SK-N-SH treated with all-trans-retinoic acid at 6 μM for 48 hours (cell line): ENCODE data around the gene IGSF8.

Source experiments
- ATAC-seq: fragments of 200-7000 bp; cut with Tn5 transposase; 3 replicates; pipeline ENCODE4 v1.9.1; 2020; ENCODE audit warnings: mild to moderate bottlenecking, moderate library complexity
- BACH2 ChIP-seq: fragments of 250-450 bp; sonication (Bioruptor Pico); IDR thresholded peaks from 2 replicates; pipeline ENCODE4 v1.9.0; 2021; ENCODE audit warnings: mild to moderate bottlenecking, borderline replicate concordance
- CREB5 ChIP-seq: fragments of 250-450 bp; sonication (Bioruptor Pico); IDR thresholded peaks from 2 replicates; pipeline ENCODE4 v1.5.1; 2020; ENCODE audit warnings: low read depth, mild to moderate bottlenecking, moderate library complexity
- CSDC2 ChIP-seq: fragments of 250-450 bp; sonication (Bioruptor Pico); IDR thresholded peaks from 2 replicates; pipeline ENCODE4 v1.5.0; 2020; ENCODE audit warnings: mild to moderate bottlenecking, moderate library complexity
- ESRRG ChIP-seq: fragments of 250-450 bp; sonication (Bioruptor Pico); IDR thresholded peaks from 2 replicates; pipeline ENCODE4 v1.6.1; 2021; ENCODE audit warnings: mild to moderate bottlenecking
- GLIS3 ChIP-seq: fragments of 250-450 bp; sonication (Bioruptor Pico); IDR thresholded peaks from 2 replicates; pipeline ENCODE4 v1.5.0; 2020; ENCODE audit warnings: mild to moderate bottlenecking, moderate library complexity
- ISL1 ChIP-seq: fragments of 250-450 bp; sonication (Bioruptor Pico); IDR thresholded peaks from 2 replicates; pipeline ENCODE4 v2.1.2; 2022; ENCODE audit warnings: mild to moderate bottlenecking, moderate library complexity
- PATZ1 ChIP-seq: fragments of 250-450 bp; sonication (Bioruptor Pico); IDR thresholded peaks from 2 replicates; pipeline ENCODE4 v1.8.0; 2020; ENCODE audit warnings: mild to moderate bottlenecking, moderate library complexity, borderline replicate concordance
- RARB ChIP-seq: fragments of 250-450 bp; sonication (Bioruptor Pico); IDR thresholded peaks from 2 replicates; pipeline ENCODE4 v1.8.0; 2021; ENCODE audit warnings: mild to moderate bottlenecking, moderate library complexity
- SNAI2 ChIP-seq: fragments of 250-450 bp; sonication (Bioruptor Pico); IDR thresholded peaks from 2 replicates; pipeline ENCODE4 v1.5.0; 2020; ENCODE audit warnings: mild to moderate bottlenecking, moderate library complexity
- TCF4 ChIP-seq: fragments of 250-450 bp; sonication (Bioruptor Pico); IDR thresholded peaks from 2 replicates; pipeline ENCODE4 v1.8.0; 2021; ENCODE audit warnings: mild to moderate bottlenecking, moderate library complexity, borderline replicate concordance
- TOX ChIP-seq: fragments of 250-450 bp; sonication (Bioruptor Pico); IDR thresholded peaks from 2 replicates; pipeline ENCODE4 v1.8.0; 2021; ENCODE audit warnings: mild to moderate bottlenecking, moderate library complexity, borderline replicate concordance
- TSHZ2 ChIP-seq: fragments of 250-450 bp; sonication (Bioruptor Pico); IDR thresholded peaks from 2 replicates; pipeline ENCODE4 v1.5.0; 2020; ENCODE audit warnings: mild to moderate bottlenecking, moderate library complexity
- ZC3H10 ChIP-seq: fragments of 250-450 bp; sonication (Bioruptor Pico); IDR thresholded peaks from 2 replicates; pipeline ENCODE4 v1.5.1; 2021; ENCODE audit warnings: mild to moderate bottlenecking, moderate library complexity
- ZFP30 ChIP-seq: fragments of 450-650 bp; formaldehyde crosslinking; IDR thresholded peaks from 2 replicates; pipeline ENCODE4 v1.5.0; 2022; ENCODE audit warnings: mild to moderate bottlenecking, moderate library complexity
- ZNF565 ChIP-seq: fragments of 450-650 bp; formaldehyde crosslinking; conservative IDR thresholded peaks from 2 replicates; pipeline ENCODE4 v1.5.0; 2020; ENCODE audit warnings: low read depth, mild to moderate bottlenecking, moderate library complexity
- ZNF70 ChIP-seq: fragments of 450-650 bp; formaldehyde crosslinking; IDR thresholded peaks from 2 replicates; pipeline ENCODE4 v1.5.0; 2020; ENCODE audit warnings: mild to moderate bottlenecking, moderate library complexity
- ZNF8 ChIP-seq: fragments of 450-650 bp; formaldehyde crosslinking; IDR thresholded peaks from 2 replicates; pipeline ENCODE4 v1.5.0; 2020; ENCODE audit warnings: mild to moderate bottlenecking, moderate library complexity
- TF ChIP-seq, protein P1 (sequence below): fragments of 250-450 bp; sonication (Bioruptor Pico); IDR thresholded peaks from 2 replicates; pipeline ENCODE4 v1.5.1; 2021; ENCODE audit warnings: mild to moderate bottlenecking, moderate library complexity
- TF ChIP-seq, protein P2 (sequence below): fragments of 250-450 bp; sonication (Bioruptor Pico); IDR thresholded peaks from 2 replicates; pipeline ENCODE4 v1.8.0; 2021; ENCODE audit warnings: low read depth, mild to moderate bottlenecking, moderate library complexity, borderline replicate concordance

The IGSF8 gene

DNA sequence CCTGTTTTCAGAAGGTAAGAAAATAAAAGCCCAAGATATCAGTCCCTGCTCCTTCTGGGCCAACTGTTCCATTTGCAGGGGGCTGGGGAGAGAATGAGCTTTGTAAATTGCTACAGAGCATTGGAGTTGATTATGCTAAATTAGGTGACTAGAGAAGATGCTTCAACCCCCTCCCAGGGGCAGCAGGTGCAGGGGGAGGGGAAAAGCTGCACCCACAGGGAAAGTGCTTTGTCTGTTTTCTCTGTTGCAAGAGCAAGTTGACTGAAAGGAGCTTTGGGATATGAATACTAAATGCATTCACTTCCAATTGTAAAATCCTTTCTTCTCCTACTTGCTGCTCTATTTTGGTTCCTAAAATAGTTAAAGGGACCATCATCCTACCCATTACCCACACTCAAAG is 50.1 kb downstream of the IGSF8 start:
- TF ChIP-seq, protein P1, sequence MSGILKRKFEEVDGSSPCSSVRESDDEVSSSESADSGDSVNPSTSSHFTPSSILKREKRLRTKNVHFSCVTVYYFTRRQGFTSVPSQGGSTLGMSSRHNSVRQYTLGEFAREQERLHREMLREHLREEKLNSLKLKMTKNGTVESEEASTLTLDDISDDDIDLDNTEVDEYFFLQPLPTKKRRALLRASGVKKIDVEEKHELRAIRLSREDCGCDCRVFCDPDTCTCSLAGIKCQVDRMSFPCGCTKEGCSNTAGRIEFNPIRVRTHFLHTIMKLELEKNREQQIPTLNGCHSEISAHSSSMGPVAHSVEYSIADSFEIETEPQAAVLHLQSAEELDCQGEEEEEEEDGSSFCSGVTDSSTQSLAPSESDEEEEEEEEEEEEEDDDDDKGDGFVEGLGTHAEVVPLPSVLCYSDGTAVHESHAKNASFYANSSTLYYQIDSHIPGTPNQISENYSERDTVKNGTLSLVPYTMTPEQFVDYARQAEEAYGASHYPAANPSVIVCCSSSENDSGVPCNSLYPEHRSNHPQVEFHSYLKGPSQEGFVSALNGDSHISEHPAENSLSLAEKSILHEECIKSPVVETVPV (CRISPR knock-in tag): no peak
- TF ChIP-seq ZNF8 (CRISPR knock-in tag) (no peak), TCF4 (CRISPR knock-in tag) (no peak), TOX (no peak), ISL1 (CRISPR knock-in tag) (no peak), ZFP30 (CRISPR knock-in tag) (no peak), CSDC2 (CRISPR knock-in tag) (no peak), CREB5 (CRISPR knock-in tag) (no peak), ZC3H10 (CRISPR knock-in tag) (no peak), TSHZ2 (CRISPR knock-in tag) (no peak), RARB (no peak), ZNF565 (CRISPR knock-in tag) (no peak), ESRRG (CRISPR knock-in tag) (no peak), PATZ1 (CRISPR knock-in tag) (no peak), ZNF70 (CRISPR knock-in tag) (no peak), SNAI2 (CRISPR knock-in tag) (no peak), BACH2 (no peak), GLIS3 (CRISPR knock-in tag) (no peak)
- TF ChIP-seq, protein P2, sequence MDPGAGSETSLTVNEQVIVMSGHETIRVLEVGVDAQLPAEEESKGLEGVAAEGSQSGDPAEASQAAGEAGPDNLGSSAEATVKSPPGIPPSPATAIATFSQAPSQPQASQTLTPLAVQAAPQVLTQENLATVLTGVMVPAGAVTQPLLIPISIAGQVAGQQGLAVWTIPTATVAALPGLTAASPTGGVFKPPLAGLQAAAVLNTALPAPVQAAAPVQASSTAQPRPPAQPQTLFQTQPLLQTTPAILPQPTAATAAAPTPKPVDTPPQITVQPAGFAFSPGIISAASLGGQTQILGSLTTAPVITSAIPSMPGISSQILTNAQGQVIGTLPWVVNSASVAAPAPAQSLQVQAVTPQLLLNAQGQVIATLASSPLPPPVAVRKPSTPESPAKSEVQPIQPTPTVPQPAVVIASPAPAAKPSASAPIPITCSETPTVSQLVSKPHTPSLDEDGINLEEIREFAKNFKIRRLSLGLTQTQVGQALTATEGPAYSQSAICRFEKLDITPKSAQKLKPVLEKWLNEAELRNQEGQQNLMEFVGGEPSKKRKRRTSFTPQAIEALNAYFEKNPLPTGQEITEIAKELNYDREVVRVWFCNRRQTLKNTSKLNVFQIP (CRISPR knock-in tag): no peak
- TF ChIP-seq, all 23 proteins: peak for 0

DNA sequence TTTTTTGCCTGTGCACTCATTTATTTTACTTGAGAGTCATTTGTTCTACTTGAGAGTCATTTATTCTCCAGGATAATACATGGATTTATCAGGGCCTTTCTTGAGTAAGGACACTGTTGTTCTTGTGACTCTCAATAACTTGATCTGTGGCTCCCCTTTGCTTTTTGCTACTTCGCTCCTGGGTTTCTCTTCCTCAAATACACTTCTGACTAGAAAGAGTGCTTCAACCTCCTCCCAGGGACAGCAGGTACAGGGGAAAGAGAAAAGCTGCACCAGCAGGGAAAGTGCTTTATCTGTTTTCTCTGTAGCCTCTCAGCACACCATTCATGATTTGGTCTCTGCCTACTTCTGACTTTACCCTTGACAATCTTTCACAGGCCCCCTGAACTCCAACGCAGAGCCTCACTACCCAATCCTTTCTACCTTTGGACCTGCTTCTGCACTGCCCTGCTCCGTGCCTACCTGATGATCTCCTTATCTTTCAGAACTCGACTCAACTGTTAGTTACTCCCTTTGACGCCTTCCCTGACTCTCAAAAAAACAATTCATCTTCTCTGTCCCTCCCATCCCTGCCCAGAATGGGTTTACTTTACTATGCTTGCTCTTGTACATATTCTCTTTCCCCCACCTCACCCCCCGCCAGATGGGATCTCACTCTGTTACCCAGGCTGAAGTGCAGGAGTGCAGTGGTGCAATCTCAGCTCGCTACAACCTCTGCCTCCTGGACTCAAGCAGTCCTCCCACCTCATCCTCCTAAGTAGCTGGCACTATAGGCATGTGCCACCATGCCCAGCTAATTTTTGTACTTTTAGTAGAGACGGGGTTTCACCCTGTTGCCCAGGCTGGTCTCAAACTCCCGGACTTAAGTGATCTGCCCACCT is 51.1 kb downstream of the IGSF8 start:
- TF ChIP-seq RARB (no peak), ISL1 (CRISPR knock-in tag) (no peak)
- TF ChIP-seq, protein P2 (CRISPR knock-in tag): no peak
- ATAC-seq: no peak

More for the DNA sequence above, 50.1 kb downstream of the IGSF8 start:
- ATAC-seq: no peak
